CD4-positive, CD25-positive, alpha-beta regulatory T cell (primary cell): Measurements from ENCODE around the gene FNDC1. TPM values are rescaled to one million over a fixed set of nuclear protein-coding genes. Genes with fewer than 3 reads are reported as not detected.
A peak's percentile ranks its signal among the peaks of the same experiment; 100 is the strongest.
"Not testable (repeated sequence)": the region's sequence is repeated elsewhere in the genome, so short reads cannot be mapped to it uniquely, and the experiment has no call there.

Source experiments
- ATAC-seq, 2 donors: fragments of 150-1000 bp; cut with Tn5 transposase; one replicate each; pipeline ENCODE4 v1.10.0; 2021; ENCODE audit warnings: low read depth in 2 of 2, moderate number of reproducible peaks in 2 of 2, moderate library complexity in 1 of 2
- DNase-seq, 3 donors: peaks; one replicate each; pipeline versions ENCODE4 v3.0.0 to v3.0.0-alpha.2; 2012 to 2022; ENCODE audit warnings: mixed read lengths in 1 of 3
- H3K27ac ChIP-seq: one replicate; pipeline ENCODE4 v1.7.0; 2013; ENCODE audit warnings: mild to moderate bottlenecking, low read length; ENCODE audit not compliant: insufficient read depth, poor library complexity, severe bottlenecking
- H3K27me3 ChIP-seq: one replicate; pipeline ENCODE4 v1.7.0; 2013; ENCODE audit warnings: low read length; ENCODE audit not compliant: control insufficient read depth, insufficient read depth
- H3K36me3 ChIP-seq: one replicate; pipeline ENCODE4 v1.7.0; 2013; ENCODE audit warnings: mild to moderate bottlenecking, low read length, moderate library complexity; ENCODE audit not compliant: control insufficient read depth, insufficient read depth
- H3K4me1 ChIP-seq: 2 replicates; pipeline ENCODE4 v1.7.0; 2013; ENCODE audit warnings: mild to moderate bottlenecking, low read length; ENCODE audit not compliant: insufficient read depth, control insufficient read depth, poor library complexity, severe bottlenecking
- H3K4me3 ChIP-seq: one replicate; pipeline ENCODE4 v1.7.0; 2013; ENCODE audit warnings: low read depth, mild to moderate bottlenecking, low read length, moderate library complexity
- H3K9me3 ChIP-seq, 2 experiments: 1 replicate in 1 of 2; 2 replicates in 1 of 2; pipeline ENCODE4 v1.7.0; 2013; ENCODE audit warnings: low read length in 2 of 2, mild to moderate bottlenecking in 1 of 2, moderate library complexity in 1 of 2; ENCODE audit not compliant: control insufficient read depth in 2 of 2
- H3K27ac Mint-ChIP-seq, 3 donors: one replicate each; pipeline ENCODE4 v1.8.0; 2020 to 2022; ENCODE audit warnings: mild to moderate bottlenecking in 3 of 3, mixed read lengths in 3 of 3, moderate library complexity in 2 of 3
- H3K27me3 Mint-ChIP-seq: one replicate; pipeline ENCODE4 v1.8.0; 2022; ENCODE audit warnings: mild to moderate bottlenecking, mixed read lengths
- H3K36me3 Mint-ChIP-seq: one replicate; pipeline ENCODE4 v1.8.0; 2020; ENCODE audit warnings: mixed read lengths
- H3K4me1 Mint-ChIP-seq, 4 donors: one replicate each; pipeline ENCODE4 v1.8.0; 2020 to 2022; ENCODE audit warnings: mixed read lengths in 4 of 4, mild to moderate bottlenecking in 1 of 4
- H3K4me3 Mint-ChIP-seq, 4 donors: one replicate each; pipeline ENCODE4 v1.8.0; 2020 to 2022; ENCODE audit warnings: mild to moderate bottlenecking in 4 of 4, mixed read lengths in 4 of 4, moderate library complexity in 3 of 4
- H3K9me3 Mint-ChIP-seq, 7 donors: one replicate each; pipeline ENCODE4 v1.8.0; 2020 to 2022; ENCODE audit warnings: mixed read lengths in 7 of 7, mild to moderate bottlenecking in 3 of 7, moderate library complexity in 2 of 7
- polyA plus RNA-seq, 4 donors: library from polyadenylated mRNA; unstranded; fragments of 300-500 nt; fragmentation: Illumina TruSeq; gene quantifications; one replicate each; pipeline ENCODE4 v1.2.3, GENCODE V29; 2021
- total RNA-seq: library from RNA; stranded (reverse); gene quantifications from one replicate; pipeline ENCODE4 v1.2.3, GENCODE V29; 2022

Gene FNDC1
- total and polyA plus RNA-seq, 5 donors from 2014 or later = 0.17 TPM; not detected in 4

DNA sequence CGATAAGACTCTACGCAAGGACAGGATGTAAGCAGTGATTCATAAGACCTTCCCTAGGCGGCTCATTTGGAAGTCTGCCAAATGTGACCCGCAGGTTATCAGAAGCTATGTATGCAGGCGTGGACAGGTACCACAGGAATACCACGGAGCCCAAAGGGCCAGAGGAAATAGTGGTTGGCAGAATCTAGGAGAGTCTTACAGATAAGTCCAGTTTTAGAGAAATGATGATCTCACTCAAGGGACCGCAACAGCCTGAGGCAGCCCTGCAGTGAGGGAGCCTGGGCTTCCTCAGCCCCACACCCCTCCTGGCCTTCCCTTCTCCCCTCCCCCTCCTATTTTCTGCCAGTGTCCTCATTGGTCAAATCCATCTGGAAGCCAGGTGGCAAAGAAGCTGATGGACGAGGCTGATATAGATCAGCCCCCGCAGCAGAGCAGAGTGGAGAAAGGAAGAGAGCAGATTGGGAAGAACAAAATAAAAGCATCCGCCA lies 110.6 kb downstream of the FNDC1 start:
- no peak for DNase-seq
- Histone ChIP-seq H3K27ac (no peak overlapping the region), H3K4me3 (no peak overlapping the region), H3K36me3 (no peaks in the 10 kb centered on the region), H3K27me3 (no peaks in the 10 kb centered on the region), H3K4me1 (no peaks in the 10 kb centered on the region), H3K9me3 (no peaks in the 10 kb centered on the region)
- no peaks in the 10 kb centered on the region for H3K36me3 Mint-ChIP-seq
- H3K27ac Mint-ChIP-seq = no peak overlapping the region
- no peak overlapping the region for H3K4me3 Mint-ChIP-seq
- H3K9me3 Mint-ChIP-seq = no peaks in the 10 kb centered on the region
- ATAC-seq = no peak
- peaks cover 12% of the 10 kb centered on the region for H3K27me3 Mint-ChIP-seq
- H3K4me1 Mint-ChIP-seq = no peaks in the 10 kb centered on the region

- Mint-ChIP-seq H3K36me3 (no peaks in the 10 kb centered on the region), H3K27me3 (peaks cover 12% of the 10 kb centered on the region), H3K4me3 (no peak overlapping the region), H3K9me3 (peaks cover 0 to 8% (median 0%) of the 10 kb centered on the region in 7 donors), H3K27ac (no peak overlapping the region), H3K4me1 (no peaks in the 10 kb centered on the region)
- no peaks in the 10 kb centered on the region for H3K9me3 ChIP-seq
- H3K36me3 ChIP-seq = no peaks in the 10 kb centered on the region
- no peak for ATAC-seq
- H3K27me3 ChIP-seq = no peaks in the 10 kb centered on the region
- no peak overlapping the region for H3K4me3 ChIP-seq
- no peaks in the 10 kb centered on the region for H3K4me1 ChIP-seq
- no peak overlapping the region for H3K27ac ChIP-seq
- no peak for DNase-seq
Measured at GRCh38 chr6:159282421-159282820, 113.2 kb downstream of the FNDC1 start.

DNA sequence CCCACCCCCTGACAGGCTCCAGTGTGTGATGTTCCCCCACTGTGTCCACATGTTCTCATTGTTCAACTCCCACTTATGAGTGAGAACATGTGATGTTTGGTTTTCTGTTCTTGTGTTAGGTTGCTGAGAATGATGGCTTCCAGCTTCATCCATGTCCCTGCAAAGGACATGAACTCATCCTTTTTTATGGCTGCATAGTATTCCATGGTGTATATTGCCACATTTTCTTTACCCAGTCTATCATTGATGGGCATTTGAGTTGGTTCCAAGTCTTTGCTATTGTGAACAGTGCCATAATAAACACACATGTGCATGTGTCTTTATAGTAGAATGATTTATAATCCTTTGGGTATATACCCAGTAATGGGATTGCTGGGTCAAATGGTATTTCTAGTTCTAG lies 115.5 kb downstream of the FNDC1 start:
- H3K36me3 ChIP-seq, DNase-seq, H3K4me3 Mint-ChIP-seq, H3K9me3 ChIP-seq, ATAC-seq, H3K4me1 ChIP-seq, H3K27ac Mint-ChIP-seq, H3K4me1 Mint-ChIP-seq, H3K27me3 Mint-ChIP-seq, H3K36me3 Mint-ChIP-seq, H3K27ac ChIP-seq, H3K27me3 ChIP-seq, H3K4me3 ChIP-seq: not testable (repeated sequence)
- H3K9me3 Mint-ChIP-seq = peaks cover 0 to 17% (median 0%) of the 10 kb centered on the region in 7 donors

- Mint-ChIP-seq H3K27me3 (peaks cover 22% of the 10 kb centered on the region), H3K36me3 (no peaks in the 10 kb centered on the region), H3K27ac (no peak overlapping the region), H3K4me3 (no peak overlapping the region), H3K4me1 (no peaks in the 10 kb centered on the region), H3K9me3 (peaks cover 0 to 4% (median 0%) of the 10 kb centered on the region in 7 donors)
- no peak overlapping the region for H3K4me3 ChIP-seq
- no peaks in the 10 kb centered on the region for H3K36me3 ChIP-seq
- no peak for ATAC-seq
- no peak overlapping the region for H3K27ac ChIP-seq
- H3K4me1 ChIP-seq = no peaks in the 10 kb centered on the region
- H3K9me3 ChIP-seq = no peaks in the 10 kb centered on the region
- H3K27me3 ChIP-seq = peaks cover 11% of the 10 kb centered on the region
- peak in 1 of 3 donors; percentile 2 for DNase-seq
Measured at GRCh38 chr6:159298840-159299239, 129.6 kb downstream of the FNDC1 start.

DNA sequence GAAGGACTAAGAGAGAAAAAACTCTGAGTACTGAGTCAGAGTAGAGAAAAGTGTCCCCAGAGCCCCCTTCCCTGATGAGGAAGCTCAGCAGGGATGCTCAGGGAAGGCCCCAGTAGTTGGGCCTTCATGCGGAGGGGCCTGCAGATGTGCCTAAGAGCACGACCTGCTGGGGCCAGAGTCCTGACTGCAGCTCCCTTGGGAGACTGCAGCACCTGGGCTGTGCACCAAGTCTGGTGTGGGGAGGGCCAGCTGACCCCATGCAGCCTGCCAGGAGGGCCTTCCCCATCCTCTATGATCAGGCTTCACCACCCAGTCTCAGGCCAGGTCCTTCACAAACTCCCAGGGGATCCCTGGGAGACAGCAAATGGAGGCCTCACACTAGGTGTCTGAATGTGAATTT lies 130.4 kb downstream of the FNDC1 start:
- Mint-ChIP-seq H3K27me3 (peaks cover 22% of the 10 kb centered on the region), H3K36me3 (no peaks in the 10 kb centered on the region), H3K9me3 (peaks cover 0 to 7% (median 0%) of the 10 kb centered on the region in 7 donors), H3K27ac (no peak overlapping the region), H3K4me3 (no peak overlapping the region), H3K4me1 (no peaks in the 10 kb centered on the region)
- Histone ChIP-seq H3K4me1 (no peaks in the 10 kb centered on the region), H3K4me3 (no peak overlapping the region), H3K27me3 (peaks cover 10% of the 10 kb centered on the region), H3K36me3 (no peaks in the 10 kb centered on the region), H3K9me3 (no peaks in the 10 kb centered on the region), H3K27ac (no peak overlapping the region)
- ATAC-seq (no peak), DNase-seq (no peak)

GRCh38 chr6:159301277-159301676 lies 132.1 kb downstream of the FNDC1 start:
- Histone ChIP-seq H3K9me3 (no peaks in the 10 kb centered on the region), H3K4me1 (no peaks in the 10 kb centered on the region), H3K27me3 (peaks cover 6% of the 10 kb centered on the region), H3K27ac (no peak overlapping the region), H3K36me3 (no peaks in the 10 kb centered on the region), H3K4me3 (no peak overlapping the region)
- DNase-seq (no peak), ATAC-seq (no peak)
- Mint-ChIP-seq H3K27me3 (peaks cover 13% of the 10 kb centered on the region), H3K9me3 (peaks cover 0 to 7% (median 0%) of the 10 kb centered on the region in 7 donors), H3K4me3 (no peak overlapping the region), H3K4me1 (no peaks in the 10 kb centered on the region), H3K27ac (no peak overlapping the region), H3K36me3 (no peaks in the 10 kb centered on the region)

- Mint-ChIP-seq H3K4me1 (no peaks in the 10 kb centered on the region), H3K27ac (no peak overlapping the region), H3K4me3 (no peak overlapping the region), H3K9me3 (peaks cover 0 to 7% (median 0%) of the 10 kb centered on the region in 7 donors), H3K36me3 (no peaks in the 10 kb centered on the region), H3K27me3 (peaks cover 13% of the 10 kb centered on the region)
- no peaks in the 10 kb centered on the region for H3K4me1 ChIP-seq
- H3K4me3 ChIP-seq = no peak overlapping the region
- H3K27ac ChIP-seq = no peak overlapping the region
- H3K36me3 ChIP-seq = no peaks in the 10 kb centered on the region
- no peak for DNase-seq
- H3K27me3 ChIP-seq = peaks cover 4% of the 10 kb centered on the region
- H3K9me3 ChIP-seq = no peaks in the 10 kb centered on the region
- no peak for ATAC-seq
Measured at GRCh38 chr6:159301810-159302593, 132.8 kb downstream of the FNDC1 start.

DNA sequence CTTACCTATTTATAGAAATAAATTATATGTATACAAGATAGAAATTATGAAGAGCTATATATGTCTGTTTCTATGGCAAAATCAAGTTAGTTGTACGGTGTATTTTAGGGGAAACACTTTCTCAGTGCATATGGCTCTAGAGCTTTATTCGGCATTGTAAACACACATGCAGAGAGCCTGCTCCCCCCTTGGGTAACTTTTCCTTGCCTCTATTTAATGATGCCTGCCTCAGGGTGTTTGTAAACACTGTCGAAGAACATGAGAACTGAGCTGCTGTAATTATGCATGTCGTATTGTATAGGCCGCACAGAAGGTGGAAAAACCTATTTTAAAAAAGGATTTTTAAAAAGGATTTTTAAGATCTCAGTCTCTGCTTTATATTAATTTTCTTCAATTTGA lies 133.4 kb downstream of the FNDC1 start:
- H3K4me1 ChIP-seq = no peaks in the 10 kb centered on the region
- no peak overlapping the region for H3K4me3 Mint-ChIP-seq
- peaks cover 13% of the 10 kb centered on the region for H3K27me3 Mint-ChIP-seq
- DNase-seq (no peak), ATAC-seq (no peak)
- no peak overlapping the region for H3K27ac Mint-ChIP-seq
- no peaks in the 10 kb centered on the region for H3K4me1 Mint-ChIP-seq
- H3K27me3 ChIP-seq = peaks cover 4% of the 10 kb centered on the region
- H3K36me3 ChIP-seq = no peaks in the 10 kb centered on the region
- H3K27ac ChIP-seq = no peak overlapping the region
- no peak overlapping the region for H3K4me3 ChIP-seq
- H3K9me3 Mint-ChIP-seq = peaks cover 0 to 7% (median 0%) of the 10 kb centered on the region in 7 donors
- H3K36me3 Mint-ChIP-seq = no peaks in the 10 kb centered on the region
- H3K9me3 ChIP-seq = no peaks in the 10 kb centered on the region
